GM13976 (cell line): ENCODE data around the gene CEPT1.
"Not testable (repeated sequence)": the region's sequence is repeated elsewhere in the genome, so short reads cannot be mapped to it uniquely, and the experiment has no call there.

Experiments used
- DNase-seq: peaks from one replicate; pipeline ENCODE4 v3.0.0; 2012; ENCODE audit warnings: low spot score
- in situ Hi-C: fragments of 300-500 bp; cut with MboI; formaldehyde crosslinking; loops from one replicate; pipeline ENCODE4 v1.12.0; 2022; ENCODE audit warnings: low sequenced_read_pairs, mixed read lengths, inconsistent platforms; ENCODE audit not compliant: unreplicated experiment
- TF ChIP-seq, protein P1 (sequence below): IDR thresholded peaks from 2 replicates; pipeline ENCODE4 v1.5.1; 2012; ENCODE audit warnings: borderline replicate concordance, mild to moderate bottlenecking; ENCODE audit not compliant: insufficient read depth; ENCODE audit errors: extremely low read depth, missing control alignments, control extremely low read depth

Gene CEPT1

DNA sequence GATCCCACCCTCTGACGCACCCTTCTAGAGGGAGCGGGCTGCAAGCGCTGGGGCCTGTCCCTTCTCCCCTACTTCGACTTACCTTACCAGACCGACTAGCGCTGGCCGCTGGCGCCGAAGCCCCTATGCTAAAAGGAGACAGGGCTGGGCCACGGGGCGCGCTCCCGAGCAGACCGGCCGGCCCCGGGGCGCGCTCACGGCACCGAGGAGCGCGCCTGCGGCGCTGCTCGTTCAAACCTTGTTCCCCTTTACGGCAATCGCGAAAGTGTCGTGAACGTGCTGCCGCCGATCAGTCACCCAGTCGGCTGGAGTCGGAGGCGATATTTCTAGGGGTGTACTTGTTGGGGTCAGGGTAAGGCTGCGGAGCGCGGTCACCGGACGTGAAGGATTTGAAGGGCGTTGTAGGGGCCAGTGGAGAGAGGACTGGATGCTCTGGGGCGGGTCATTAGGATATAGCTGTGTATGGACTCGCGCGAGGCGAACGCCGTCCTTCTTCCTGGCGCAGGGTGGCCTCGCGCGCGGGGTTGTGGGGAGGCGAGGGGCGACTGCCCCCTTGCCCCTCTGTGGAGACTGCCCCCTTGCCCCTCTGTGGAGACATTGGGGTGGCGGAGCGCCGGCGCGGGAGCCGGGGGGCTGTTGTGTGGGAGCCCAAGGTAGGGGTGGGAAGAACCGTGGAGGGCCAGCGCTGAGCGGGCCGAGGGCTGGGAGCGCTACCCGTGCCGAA, at the start of gene CEPT1, which contains the start of gene DRAM2:
TSS of gene CEPT1 (plus strand) at position 268 of the 724 bp plus-strand sequence. CDS start 7,492 bp downstream, outside the sequence.
TSS of gene DRAM2 (minus strand) at position 138 of the 724 bp plus-strand sequence. CDS start 8,539 bp downstream, outside the sequence.
- in situ Hi-C loops = loop anchor here (5.0 to 10.0 kb wide), 2 partner anchors 77 to 265 kb away; partner anchors contain the start of gene CD53
- DNase-seq = peak; percentile 93
- TF ChIP-seq, protein P1, sequence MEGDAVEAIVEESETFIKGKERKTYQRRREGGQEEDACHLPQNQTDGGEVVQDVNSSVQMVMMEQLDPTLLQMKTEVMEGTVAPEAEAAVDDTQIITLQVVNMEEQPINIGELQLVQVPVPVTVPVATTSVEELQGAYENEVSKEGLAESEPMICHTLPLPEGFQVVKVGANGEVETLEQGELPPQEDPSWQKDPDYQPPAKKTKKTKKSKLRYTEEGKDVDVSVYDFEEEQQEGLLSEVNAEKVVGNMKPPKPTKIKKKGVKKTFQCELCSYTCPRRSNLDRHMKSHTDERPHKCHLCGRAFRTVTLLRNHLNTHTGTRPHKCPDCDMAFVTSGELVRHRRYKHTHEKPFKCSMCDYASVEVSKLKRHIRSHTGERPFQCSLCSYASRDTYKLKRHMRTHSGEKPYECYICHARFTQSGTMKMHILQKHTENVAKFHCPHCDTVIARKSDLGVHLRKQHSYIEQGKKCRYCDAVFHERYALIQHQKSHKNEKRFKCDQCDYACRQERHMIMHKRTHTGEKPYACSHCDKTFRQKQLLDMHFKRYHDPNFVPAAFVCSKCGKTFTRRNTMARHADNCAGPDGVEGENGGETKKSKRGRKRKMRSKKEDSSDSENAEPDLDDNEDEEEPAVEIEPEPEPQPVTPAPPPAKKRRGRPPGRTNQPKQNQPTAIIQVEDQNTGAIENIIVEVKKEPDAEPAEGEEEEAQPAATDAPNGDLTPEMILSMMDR = no peak

DNA sequence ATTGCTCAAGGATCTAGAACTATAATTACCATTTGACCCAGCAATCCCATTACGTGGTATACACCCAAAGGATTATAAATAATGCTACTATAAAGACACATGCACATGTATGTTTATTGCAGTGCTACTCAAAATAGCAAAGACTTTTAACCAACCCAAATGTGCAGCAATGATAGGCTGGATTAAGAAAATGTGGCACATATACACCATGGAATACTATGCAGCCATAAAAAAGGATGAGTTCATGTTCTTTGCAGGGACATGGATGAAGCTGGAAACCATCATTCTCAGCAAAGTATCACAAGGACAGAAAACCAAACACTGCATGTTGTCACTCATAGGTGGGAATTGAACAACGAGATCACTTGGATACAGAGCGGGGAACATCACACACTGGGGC, 44.6 kb upstream of the CEPT1 start:
- in situ Hi-C loops, DNase-seq: not testable (repeated sequence)

DNA sequence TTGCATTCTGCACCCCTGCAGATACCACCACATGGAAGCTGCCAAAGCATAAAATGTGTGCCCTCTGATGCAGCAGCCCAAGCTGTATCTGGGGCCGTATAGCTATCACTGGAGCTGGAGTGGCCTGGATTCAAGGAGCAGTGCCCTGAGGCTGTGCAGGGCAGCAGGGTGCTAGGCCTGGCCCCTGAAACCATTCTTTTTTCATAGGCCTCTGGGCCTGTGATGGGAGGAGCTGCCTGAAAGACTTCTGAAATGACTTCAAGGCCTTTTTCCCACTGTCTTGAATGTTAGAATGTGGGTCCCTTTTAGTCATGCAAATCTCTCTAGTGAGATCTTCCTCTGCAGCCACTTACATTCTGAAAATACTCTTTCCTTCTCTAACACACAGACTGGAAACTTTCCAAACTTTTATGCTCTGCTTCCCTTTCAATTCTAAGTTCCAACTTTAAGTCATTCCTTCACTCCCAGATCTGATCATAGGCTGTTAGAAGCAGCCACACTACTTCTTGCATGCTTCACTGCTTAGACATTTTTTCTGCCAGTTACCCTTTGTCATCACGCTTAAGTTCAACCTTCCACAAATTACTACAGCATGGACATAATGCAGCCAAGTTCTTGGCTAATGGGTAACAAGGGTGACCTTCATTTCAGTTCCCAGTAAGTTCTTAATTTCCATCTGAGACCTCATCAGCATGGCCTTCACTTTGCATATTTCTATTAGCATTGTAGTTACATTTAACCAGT, 42.5 kb upstream of the CEPT1 start:
- TF ChIP-seq, protein P1 = no peak
- DNase-seq = no peak
- in situ Hi-C loops = no loop called here

DNA sequence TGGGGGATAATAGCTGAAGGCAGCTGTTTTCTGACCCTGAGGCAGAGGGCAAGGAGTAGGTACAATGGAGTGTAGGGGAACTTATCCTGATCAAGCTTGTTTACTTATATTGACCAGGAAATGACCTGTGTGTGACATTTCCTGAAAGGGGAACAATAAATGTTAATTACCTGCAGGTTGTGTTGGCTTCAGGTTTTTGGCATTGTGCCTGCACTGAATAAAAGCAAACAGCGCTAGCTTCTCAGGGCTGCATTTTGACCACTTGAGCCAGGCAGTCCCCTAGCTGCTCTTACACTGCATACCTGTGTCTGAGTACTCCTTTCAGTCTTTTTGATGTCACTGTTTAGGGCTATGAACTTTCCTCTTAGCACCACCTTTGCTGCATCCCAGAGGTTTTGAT, 40.7 kb upstream of the CEPT1 start:
- DNase-seq = no peak
- TF ChIP-seq, protein P1 = no peak
- in situ Hi-C loops = no loop called here

DNA sequence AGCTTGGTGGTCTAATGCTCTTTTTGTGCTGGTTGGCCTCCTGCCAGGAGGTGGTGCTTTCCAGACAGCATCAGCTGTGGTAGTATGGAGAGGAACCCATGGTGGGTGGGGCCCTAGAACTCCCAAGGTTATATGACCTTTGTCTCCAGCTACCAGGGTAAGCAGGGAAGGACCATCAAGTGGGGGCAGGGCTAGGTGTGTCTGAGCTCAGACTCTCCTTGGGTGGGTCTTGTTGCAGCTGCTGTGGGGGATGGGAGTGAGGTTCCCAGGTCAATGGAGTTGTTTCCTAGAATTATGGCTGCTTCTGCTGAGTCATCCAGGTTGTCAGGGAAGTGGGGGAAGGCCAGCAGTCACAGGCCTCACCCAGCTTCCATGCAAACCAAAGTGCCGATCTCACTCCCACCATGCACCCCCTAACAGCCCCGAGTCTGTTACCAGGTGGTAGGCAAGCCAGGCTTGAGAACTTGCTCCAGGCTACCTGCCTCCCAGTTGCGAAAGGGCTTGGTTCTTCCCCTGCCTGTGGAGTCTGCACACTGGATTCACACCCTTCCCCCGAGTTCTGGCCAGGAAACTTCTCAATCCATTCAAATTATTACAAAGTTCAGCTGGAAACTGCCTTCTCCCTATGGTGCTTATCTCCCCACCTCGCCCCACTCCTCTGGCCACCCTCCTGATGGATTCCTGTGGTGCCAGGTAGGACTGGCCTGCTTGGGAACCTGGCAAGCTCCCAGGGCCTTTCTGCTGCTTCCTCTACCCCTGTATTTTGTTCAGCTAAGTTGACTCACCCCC, 38.0 kb upstream of the CEPT1 start:
- in situ Hi-C loops = no loop called here
- DNase-seq = no peak
- TF ChIP-seq, protein P1 = no peak

DNA sequence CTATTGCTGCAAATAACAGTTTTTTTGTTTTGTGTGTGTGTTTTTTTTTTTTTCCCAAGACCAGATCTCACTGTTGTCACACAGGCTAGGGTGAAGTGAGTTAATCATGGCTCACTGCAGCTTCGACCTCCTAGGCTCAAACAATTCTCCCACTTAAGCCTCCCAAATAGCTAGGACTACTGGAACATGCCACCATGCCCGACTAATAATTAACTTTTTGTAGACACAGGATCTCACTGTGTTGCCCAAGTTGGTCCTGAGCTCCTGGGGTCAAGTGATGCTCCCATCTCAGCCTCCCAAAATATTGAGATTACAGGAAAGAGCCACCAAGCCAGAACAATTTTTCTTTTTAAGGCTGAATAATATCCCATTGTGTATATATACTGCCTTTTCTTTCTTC, 35.0 kb upstream of the CEPT1 start:
- TF ChIP-seq, protein P1 = no peak
- DNase-seq = no peak
- in situ Hi-C loops = no loop called here
